Stimulated activated CD4-positive, alpha-beta T cell treated with anti-CD3 and anti-CD28 coated beads, Interleukin-4, amount 100 ng/mL, for 1 hour (primary cell): ENCODE measurements around the gene RRP8.

Experiments used
- DNase-seq: peaks from one replicate; pipeline ENCODE4 v3.0.0-alpha.2; 2020

Gene RRP8

GRCh38 chr11:6565988-6566703 is 37.3 kb downstream of the RRP8 start:
- no peak for DNase-seq

GRCh38 chr11:6565325-6565724 is 38.1 kb downstream of the RRP8 start:
- DNase-seq: no peak

DNA sequence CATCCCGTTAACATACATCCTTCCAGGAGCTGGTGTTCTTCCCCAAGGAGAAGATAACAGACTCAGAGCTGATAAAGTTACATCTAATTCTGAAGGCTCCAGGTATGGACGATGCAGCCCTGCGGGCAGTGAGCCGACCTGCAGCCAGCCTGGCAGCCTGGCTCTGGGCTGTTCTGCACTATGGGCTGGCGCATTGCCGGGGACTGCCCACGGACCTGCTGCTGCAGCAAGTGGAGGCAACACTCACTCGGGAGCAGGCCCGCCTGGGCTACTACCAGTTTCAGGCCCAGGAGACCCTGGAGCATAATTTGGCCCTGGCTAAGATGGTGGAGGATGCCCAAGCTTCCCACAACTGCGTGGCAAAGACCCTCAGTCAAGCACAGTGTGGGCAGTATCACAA is 39.7 kb downstream of the RRP8 start:
- DNase-seq: no peak

GRCh38 chr11:6563121-6563619 is 40.2 kb downstream of the RRP8 start:
- no peak for DNase-seq

- DNase-seq: no peak
These were observed 42.1 kb downstream of the RRP8 start for GRCh38 chr11:6561288-6561687.

GRCh38 chr11:6559369-6559768 is 44.0 kb downstream of the RRP8 start:
- no peak for DNase-seq

GRCh38 chr11:6557761-6558674 is 45.4 kb downstream of the RRP8 start:
- DNase-seq: no peak

DNA sequence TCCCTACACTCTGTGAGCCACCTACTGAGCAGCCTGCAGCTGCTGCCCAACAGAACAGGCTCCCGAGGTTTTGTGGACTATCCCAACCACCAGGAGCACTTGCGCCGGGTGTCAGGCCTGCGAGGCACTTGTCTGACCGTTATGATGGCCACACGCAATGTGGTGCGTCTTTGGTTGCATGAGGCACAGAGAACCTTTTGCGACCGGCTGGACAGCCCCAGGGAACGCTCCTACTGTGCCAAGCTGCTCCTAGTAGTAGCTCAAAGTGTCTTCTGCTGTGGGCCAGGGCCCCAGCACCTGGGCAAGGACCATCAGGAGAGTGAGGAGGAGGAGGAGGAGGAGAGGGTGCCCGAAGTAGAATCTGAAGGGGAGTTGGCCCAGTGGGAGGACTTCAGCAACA is 46.4 kb downstream of the RRP8 start:
- no peak for DNase-seq

GRCh38 chr11:6556139-6556949 is 47.1 kb downstream of the RRP8 start:
- DNase-seq: no peak

DNA sequence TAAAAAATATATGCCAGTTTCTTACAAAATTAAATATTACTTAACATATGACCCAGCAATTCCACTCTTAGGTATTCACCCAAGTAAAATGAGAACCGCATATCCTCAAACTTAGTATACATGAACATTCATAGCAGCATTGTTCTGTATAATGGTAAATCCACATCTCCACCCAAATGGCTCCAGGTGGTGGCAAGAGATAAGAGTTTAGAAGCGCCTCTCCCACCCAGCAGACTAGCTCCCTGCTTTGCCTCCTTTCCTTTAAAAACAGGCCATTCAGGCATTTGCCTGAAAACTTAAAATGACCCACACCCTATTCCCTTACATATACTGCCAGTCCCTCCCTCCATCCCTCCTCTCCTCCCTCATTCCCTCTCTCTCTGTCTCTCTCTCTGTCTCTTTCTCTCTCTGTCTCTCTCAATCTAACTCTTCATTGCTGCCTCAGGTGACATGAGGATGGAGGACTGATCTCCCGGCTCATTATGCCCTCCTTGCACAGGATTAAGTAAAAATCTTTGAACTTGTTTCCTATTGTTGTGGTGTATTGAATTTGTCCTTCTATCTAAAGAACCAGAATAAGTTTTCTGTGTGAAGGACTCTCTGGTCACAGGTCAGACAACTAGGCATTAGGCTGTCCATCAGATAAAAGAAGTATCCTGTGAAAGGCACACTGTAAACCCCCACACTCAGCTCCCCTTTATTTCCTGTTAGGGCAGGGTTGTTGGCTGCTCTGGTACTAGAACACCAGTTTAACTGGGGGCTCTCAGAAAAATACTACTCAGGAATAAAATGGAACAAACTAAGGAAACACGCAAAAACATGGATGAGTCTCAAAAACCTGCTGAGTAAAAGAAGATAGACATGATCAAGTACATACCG is 48.3 kb downstream of the RRP8 start:
- no peak for DNase-seq

GRCh38 chr11:6553634-6554033 is 49.8 kb downstream of the RRP8 start:
- no peak for DNase-seq

GRCh38 chr11:6548641-6549040 is 54.8 kb downstream of the RRP8 start:
- no peak for DNase-seq

DNA sequence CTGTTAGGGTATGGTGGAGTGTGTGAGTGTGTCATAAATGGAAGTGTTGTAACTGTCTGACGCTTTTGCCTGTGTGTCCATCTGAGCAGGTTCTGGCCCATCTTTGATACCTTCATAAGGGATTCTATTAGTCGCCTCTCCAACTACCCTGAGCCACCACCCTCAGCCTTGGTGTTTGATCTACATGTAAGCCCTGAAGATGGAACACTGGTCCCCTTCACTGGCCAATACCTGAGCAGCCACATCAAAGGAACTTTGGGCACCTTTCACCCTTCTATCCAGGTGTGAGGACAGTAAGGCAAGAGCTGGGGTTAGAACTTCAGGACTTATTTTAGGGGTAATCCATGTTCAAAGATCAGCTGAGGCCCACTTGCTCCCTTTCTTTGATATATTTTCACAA is 55.3 kb downstream of the RRP8 start:
- DNase-seq: no peak

DNA sequence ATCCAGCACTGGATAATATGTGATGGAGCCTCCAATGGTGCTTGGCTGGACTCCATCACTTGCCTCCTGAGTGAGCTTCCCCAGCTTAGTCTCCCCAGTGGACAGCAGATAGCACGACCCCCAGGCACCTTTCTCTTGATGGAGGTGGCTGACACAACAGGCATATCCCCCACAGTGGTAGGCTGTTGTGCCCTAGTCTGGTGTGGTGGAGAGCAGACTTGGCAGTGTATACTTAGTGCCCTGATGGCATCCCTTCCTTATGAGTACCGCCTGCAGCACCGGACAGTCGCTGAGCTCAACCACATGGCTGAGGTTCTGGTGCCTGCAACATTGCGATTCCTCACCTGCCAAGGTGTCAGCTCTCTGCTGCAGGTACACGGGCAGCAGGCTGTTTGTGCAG is 56.2 kb downstream of the RRP8 start:
- DNase-seq: no peak

DNA sequence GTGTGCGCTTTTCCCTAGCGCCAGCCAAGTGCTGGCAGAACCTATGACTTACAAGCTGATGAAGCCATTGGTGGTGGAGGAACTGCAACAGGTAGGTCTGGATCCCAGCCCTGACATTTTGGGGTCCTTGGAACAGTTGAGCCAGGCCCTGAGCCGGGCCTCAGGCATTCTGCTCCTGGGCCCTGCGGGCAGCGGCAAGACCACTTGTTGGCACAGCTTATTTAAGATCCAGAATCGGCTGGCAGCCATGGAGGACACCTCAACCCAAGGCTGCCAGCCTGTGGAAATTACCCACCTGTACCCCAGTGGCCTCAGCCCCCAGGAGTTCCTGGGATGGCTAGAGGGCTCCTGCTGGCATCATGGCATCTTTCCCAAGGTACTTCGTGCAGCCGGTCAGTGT is 56.7 kb downstream of the RRP8 start:
- DNase-seq: no peak

GRCh38 chr11:6545917-6546605 is 57.4 kb downstream of the RRP8 start:
- DNase-seq: no peak
